Panc1 (cell line): Measurements from ENCODE around the gene E2F6. TPM values are rescaled to one million over a fixed set of nuclear protein-coding genes. Genes with fewer than 3 reads are reported as not detected.

Experiments
- ATAC-seq: fragments of 200-7000 bp; cut with Tn5 transposase; 2 replicates; pipeline ENCODE4 v1.9.1; 2020; ENCODE audit warnings: mild to moderate bottlenecking, moderate library complexity
- BruUV-seq: library from RNA; stranded (reverse); fragments of 400-500 nt; replicated peaks from 2 replicates; lab custom pipeline; 2021; lab: Mats Ljungman, UMichigan
- CTCF ChIA-PET: fragments of 300-600 bp; sonication (Branson Sonifier 250); formaldehyde crosslinking; loops from one replicate; lab custom pipeline; 2022; ENCODE audit warnings: antibody characterized with exemption; lab: Charles Lee
- POLR2A ChIA-PET: fragments of 300-600 bp; sonication (Branson Sonifier 250); formaldehyde crosslinking; loops from one replicate; lab custom pipeline; 2022; ENCODE audit warnings: antibody characterized with exemption; lab: Charles Lee
- DNase-seq: peaks from one replicate; pipeline ENCODE4 v3.0.0-alpha.2; 2010; ENCODE audit warnings: low read depth, low spot score
- H3K27ac ChIP-seq: 2 replicates; pipeline ENCODE4 v1.5.1; 2011; ENCODE audit warnings: mild to moderate bottlenecking, low read length, inconsistent platforms
- H3K27me3 ChIP-seq: fragments of 200-500 bp; sonication (Bioruptor generic); 2 replicates; pipeline ENCODE4 v1.6.0; 2014; ENCODE audit warnings: low read length, inconsistent platforms; ENCODE audit not compliant: control insufficient read depth, insufficient read depth
- H3K36me3 ChIP-seq: fragments of 200-500 bp; sonication (Bioruptor generic); 2 replicates; pipeline ENCODE4 v1.5.1; 2014; ENCODE audit warnings: inconsistent platforms, mild to moderate bottlenecking, low read length, moderate library complexity; ENCODE audit not compliant: control insufficient read depth, insufficient read depth
- H3K4me1 ChIP-seq: 2 replicates; pipeline ENCODE4 v1.5.1; 2011; ENCODE audit warnings: inconsistent platforms, mild to moderate bottlenecking, low read length, moderate library complexity; ENCODE audit not compliant: control insufficient read depth, insufficient read depth
- H3K4me3 ChIP-seq, 2 experiments: 2 replicates each; pipeline ENCODE4 v1.5.1; 2011 to 2012; ENCODE audit warnings: low read depth in 2 of 2, low read length in 2 of 2, mild to moderate bottlenecking in 2 of 2, inconsistent platforms in 1 of 2, moderate library complexity in 1 of 2
- H3K9me3 ChIP-seq: fragments of 200-500 bp; sonication (Bioruptor generic); 2 replicates; pipeline ENCODE4 v1.5.1; 2014; ENCODE audit warnings: low read depth, mild to moderate bottlenecking, inconsistent platforms, low read length, moderate library complexity; ENCODE audit not compliant: control insufficient read depth, insufficient read depth
- CTCF ChIP-seq: fragments of 450-650 bp; IDR thresholded peaks from 2 replicates; pipeline ENCODE4 v1.5.1; 2017; ENCODE audit warnings: mild to moderate bottlenecking
- POLR2AphosphoS5 ChIP-seq: IDR thresholded peaks from 2 replicates; pipeline ENCODE4 v1.6.1; 2012; ENCODE audit warnings: mild to moderate bottlenecking, low read depth, low read length, moderate library complexity
- REST ChIP-seq, 2 experiments: IDR thresholded peaks; 2 replicates each; pipeline ENCODE4 v1.6.1; 2011 to 2012; ENCODE audit warnings: low read depth in 2 of 2, control low read depth in 1 of 2, low read length in 1 of 2, mild to moderate bottlenecking in 1 of 2, moderate library complexity in 1 of 2; ENCODE audit not compliant: insufficient read depth in 1 of 2
- SIN3A ChIP-seq: IDR thresholded peaks from 2 replicates; pipeline ENCODE4 v1.6.1; 2012; ENCODE audit warnings: low read depth, mild to moderate bottlenecking, low read length, moderate library complexity, borderline replicate concordance; ENCODE audit not compliant: insufficient read depth
- TCF7L2 ChIP-seq: IDR thresholded peaks from 2 replicates; pipeline ENCODE4 v1.6.1; 2011; ENCODE audit warnings: mild to moderate bottlenecking, low read depth, low read length, inconsistent platforms
- in situ Hi-C: cut with HindIII; loops from 2 replicates; pipeline ENCODE4 v1.10.0; 2016; ENCODE audit warnings: low sequenced_read_pairs, low pct_unique_long_range_greater_than_20kb
- intact Hi-C: fragments of 100-400 bp; cut with micrococcal nuclease; formaldehyde crosslinking; loops from one replicate; pipeline ENCODE4 v1.10.0; 2022; ENCODE audit not compliant: unreplicated experiment
- total RNA-seq: library from RNA; stranded (reverse); gene quantifications from one replicate; pipeline ENCODE4 v1.2.1, GENCODE V29; 2021; ENCODE audit not compliant: unreplicated experiment

The E2F6 gene
- total RNA-seq, 1 experiment from 2014 or later: 23.9 TPM

GRCh38 chr2:11422491-11422865 is 43.5 kb downstream of the E2F6 start:
- TF ChIP-seq POLR2AphosphoS5 (no peak), CTCF (no peak), REST (IDR thresholded peaks at IDR 0.05; ENCODE audit: insufficient read depth in 1 of 2, low read depth in 2 of 2, low read length in 1 of 2) (no peak), TCF7L2 (no peak), SIN3A (no peak)
- no peak overlapping the region for H3K27ac ChIP-seq
- in situ Hi-C loops: no loop called here
- ChIA-PET POLR2A (interaction anchor here (0.6 kb wide), 1 partner anchor 147 kb away, joined by 3 read pairs; no protein-coding TSS in a partner anchor), CTCF (no interaction called here)
- no peak for DNase-seq
- no TSS peak for BruUV-seq
- H3K27me3 ChIP-seq: no peaks in the 10 kb centered on the region
- no peaks in the 10 kb centered on the region for H3K4me1 ChIP-seq
- no peaks in the 10 kb centered on the region for H3K36me3 ChIP-seq
- intact Hi-C loops: no loop called here
- no peak overlapping the region for H3K4me3 ChIP-seq
- no peaks in the 10 kb centered on the region for H3K9me3 ChIP-seq
- no peak for ATAC-seq

DNA sequence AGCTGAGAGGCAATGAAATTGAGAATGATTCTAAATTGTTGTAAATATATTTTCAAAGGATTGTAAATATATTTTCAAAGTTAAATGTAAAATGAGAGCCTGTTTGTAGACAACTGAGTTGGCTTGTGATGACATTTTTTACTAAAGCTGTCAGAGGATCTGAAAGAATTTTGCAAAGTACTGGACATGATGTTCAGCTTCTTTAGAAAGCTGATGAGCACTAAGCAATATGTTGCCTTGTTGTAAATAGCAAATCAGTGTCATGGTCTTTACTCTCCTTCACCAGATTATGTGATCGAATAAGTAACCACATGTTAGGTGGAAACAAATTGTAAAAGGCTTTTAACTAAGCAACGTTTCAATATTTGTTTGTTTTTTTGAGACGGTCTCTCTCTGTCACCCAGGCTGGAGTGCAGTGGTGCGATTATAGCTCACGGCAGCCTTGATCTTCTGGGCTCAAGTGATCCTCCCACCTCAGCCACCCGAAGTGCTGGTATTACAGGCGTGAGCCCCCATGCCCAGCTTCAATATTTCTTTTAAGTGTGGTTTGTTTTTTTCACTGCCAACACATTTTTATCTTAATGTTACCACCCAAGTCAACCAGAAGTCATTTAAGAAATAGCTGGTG is 44.0 kb downstream of the E2F6 start:
- ChIA-PET POLR2A (interaction anchor here (0.6 kb wide), 1 partner anchor 147 kb away, joined by 3 read pairs; no protein-coding TSS in a partner anchor), CTCF (no interaction called here)
- no peak for ATAC-seq
- Histone ChIP-seq H3K9me3 (no peaks in the 10 kb centered on the region), H3K27me3 (no peaks in the 10 kb centered on the region), H3K27ac (no peak overlapping the region), H3K4me1 (no peaks in the 10 kb centered on the region), H3K36me3 (no peaks in the 10 kb centered on the region), H3K4me3 (no peak overlapping the region)
- DNase-seq: no peak
- no peak for TF ChIP-seq CTCF
- TF ChIP-seq POLR2AphosphoS5: no peak
- no peak for TF ChIP-seq TCF7L2
- TF ChIP-seq SIN3A: no peak
- no peak for TF ChIP-seq REST (IDR thresholded peaks at IDR 0.05; ENCODE audit: insufficient read depth in 1 of 2, low read depth in 2 of 2, low read length in 1 of 2)
- in situ Hi-C loops: no loop called here
- intact Hi-C loops: no loop called here
- no TSS peak for BruUV-seq
